GM21786 (cell line): ENCODE results near the gene CORO6.

ENCODE experiments used
- ATAC-seq: cut with Tn5 transposase; IDR thresholded peaks from one replicate; pipeline ENCODE4 v1.9.1; 2021; ENCODE audit not compliant: unreplicated experiment

The CORO6 gene

GRCh38 chr17:29578626-29579485 lies 43.9 kb downstream of the CORO6 start:
- ATAC-seq: no peak

- ATAC-seq: no peak
These were observed 45.1 kb downstream of the CORO6 start for GRCh38 chr17:29577385-29578211.

- no peak for ATAC-seq
These were observed 45.7 kb downstream of the CORO6 start for GRCh38 chr17:29577001-29577370.

GRCh38 chr17:29576214-29577000 lies 46.3 kb downstream of the CORO6 start:
- ATAC-seq: no peak

GRCh38 chr17:29575511-29576213 lies 47.0 kb downstream of the CORO6 start:
- no peak for ATAC-seq

DNA sequence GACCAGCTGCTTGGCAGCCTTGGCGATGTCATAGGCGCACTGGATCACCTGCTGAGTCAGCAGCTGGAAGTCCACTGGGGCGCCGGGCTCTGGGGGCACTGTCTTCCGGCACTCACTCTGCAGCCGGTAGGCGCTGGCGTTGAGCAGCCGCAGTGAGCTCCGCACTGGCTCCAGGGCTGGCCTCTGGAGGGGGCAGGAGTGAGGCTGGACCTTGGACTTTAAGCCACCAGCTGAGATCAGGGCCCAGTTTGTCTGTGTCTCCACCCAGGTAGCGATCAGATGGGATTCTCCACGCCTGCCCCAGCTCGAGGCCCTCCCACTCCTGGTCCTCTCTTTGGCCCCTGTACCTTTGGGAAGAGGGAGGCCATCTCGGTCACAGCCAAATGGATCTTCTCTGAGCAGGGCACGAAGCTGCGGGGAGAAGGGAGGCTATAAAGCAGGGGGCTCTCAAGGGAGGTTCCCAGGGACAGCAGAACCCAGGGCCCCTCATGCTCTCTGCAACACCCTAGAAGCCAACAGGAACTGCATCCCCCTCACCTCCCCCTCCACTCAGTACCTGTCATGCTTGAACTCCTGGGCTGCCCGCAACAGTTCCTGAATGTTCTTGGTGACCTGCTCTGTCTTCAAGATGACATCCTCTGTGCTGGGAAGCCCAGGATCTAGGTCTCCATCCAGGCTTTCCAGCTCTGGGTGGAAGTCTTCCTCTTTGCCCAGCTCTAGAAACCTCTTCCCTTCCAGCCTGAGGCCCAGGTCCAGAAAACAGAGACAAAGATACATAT lies 47.8 kb downstream of the CORO6 start:
- ATAC-seq: no peak

GRCh38 chr17:29573871-29574731 lies 48.6 kb downstream of the CORO6 start:
- ATAC-seq: no peak

- no peak for ATAC-seq
These were observed 49.2 kb downstream of the CORO6 start for GRCh38 chr17:29573558-29573869.

DNA sequence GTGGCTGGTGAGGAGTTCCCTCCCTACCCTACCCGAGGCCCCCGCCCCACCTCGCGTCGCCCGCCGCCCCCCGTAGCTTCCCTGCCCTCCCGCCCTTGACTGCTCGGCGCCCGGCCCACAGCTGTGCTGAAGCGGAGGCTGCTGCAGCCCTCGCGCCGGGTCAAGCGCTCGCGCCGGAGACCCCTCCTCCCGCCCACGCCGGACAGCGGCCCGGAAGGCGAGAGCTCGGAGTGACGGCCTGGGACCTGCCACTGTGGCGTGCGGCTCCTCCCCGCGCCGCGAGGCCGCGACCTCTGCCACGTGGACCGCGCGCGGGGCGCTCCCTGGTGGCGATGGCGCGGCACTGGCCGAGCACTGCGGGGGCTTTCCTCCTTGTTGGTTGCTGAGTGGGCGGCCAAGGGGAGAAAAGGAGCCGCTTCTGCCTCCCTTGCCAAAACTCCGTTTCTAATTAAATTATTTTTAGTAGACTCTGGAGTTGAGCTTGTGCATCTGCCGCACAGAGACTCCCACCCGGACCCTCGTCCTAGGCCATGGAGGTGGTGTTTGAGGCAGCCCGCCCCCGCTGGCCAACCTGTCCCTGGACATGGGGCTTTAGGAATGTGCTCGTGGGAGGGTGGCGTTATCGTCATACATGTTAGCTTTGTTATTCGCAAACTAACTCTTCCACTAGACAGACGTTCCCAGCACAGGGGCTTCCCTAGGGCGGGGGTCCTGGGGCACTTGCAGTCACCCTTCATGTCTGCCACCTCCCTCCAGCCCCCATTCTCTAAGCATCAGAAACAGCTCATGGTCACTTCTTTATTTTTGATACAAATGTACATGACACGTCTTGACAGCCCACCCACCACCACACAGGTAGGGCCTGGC lies 49.8 kb downstream of the CORO6 start:
- ATAC-seq: no peak

DNA sequence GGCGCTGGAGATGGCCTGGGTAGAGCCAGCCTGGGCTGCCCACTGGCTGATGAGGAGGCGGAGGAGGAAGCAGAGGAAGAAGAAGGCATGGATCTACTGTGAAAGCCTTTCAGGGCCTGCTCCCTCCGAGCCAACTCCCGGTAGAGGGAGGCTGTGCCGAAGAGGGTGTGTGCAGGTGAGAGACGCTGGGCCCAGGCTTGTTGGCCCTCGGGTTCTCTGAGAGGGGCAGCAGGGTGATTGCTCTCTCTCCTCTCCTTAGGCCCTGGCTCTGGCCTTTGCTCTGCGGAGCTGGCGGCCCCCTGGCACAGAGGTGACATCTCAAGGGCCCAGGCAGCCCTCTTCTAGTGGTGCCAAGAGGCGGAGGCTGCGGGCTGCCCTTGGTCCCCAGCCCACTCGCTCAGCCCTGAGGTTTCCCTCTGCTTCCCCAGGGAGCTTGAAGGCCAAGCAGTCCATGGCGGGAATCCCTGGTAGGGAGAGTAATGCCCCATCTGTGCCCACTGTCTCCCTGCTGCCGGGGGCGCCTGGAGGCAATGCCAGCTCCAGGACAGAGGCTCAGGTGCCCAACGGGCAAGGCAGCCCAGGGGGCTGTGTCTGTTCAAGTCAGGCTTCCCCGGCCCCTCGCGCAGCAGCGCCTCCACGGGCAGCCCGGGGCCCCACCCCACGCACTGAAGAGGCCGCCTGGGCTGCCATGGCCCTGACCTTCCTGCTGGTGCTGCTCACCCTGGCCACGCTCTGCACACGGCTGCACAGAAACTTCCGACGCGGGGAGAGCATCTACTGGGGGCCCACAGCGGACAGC lies 50.6 kb downstream of the CORO6 start:
- ATAC-seq: no peak

- no peak for ATAC-seq
These were observed 51.2 kb downstream of the CORO6 start for GRCh38 chr17:29571486-29571882.

GRCh38 chr17:29570521-29570920 lies 52.2 kb downstream of the CORO6 start:
- no peak for ATAC-seq

GRCh38 chr17:29569245-29569950 lies 53.3 kb downstream of the CORO6 start:
- no peak for ATAC-seq

GRCh38 chr17:29568331-29569244 lies 54.1 kb downstream of the CORO6 start, which contains the start of gene TP53I13:
TSS of gene TP53I13 (plus strand) at chr17:29568701. CDS start at chr17:29568759, 58 bp downstream.
- peak; percentile 37 for ATAC-seq

DNA sequence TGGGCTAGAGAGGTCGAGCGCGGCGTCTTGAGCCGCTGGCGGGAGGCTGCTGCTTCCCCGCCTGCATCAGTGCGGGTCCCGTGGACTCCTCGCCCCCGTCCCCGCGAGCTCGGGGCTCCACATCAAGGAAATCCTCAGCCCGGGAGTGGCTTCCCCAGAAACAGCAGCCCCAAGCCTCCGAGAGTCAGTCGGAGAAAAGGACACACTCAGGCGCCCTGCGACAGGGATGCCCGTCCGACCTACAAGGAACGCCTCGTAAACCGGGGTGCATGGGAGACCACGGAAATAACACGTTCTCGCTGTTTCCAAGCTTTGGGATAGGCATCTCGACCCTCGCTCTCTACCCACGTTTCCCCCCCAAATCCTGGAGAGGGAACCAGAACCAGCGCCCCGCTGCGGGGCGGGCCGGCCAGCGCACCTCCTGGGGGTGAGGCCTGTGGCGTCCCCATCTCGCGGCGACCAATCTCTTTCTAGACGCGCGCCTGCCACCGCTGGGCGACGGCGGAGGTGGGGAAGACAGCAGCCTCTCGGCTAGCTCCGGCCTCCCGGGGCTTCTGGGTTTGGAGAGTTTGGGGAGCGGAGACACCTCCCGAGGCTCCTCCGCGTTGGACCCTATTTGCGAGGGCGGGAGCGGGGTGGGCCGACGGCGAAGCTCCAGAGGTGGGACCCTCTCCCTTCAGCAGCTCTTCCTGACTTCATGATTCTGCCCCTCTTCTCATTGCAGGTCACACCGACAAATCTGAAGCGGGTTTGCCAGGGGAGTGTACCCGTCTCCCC lies 55.0 kb downstream of the CORO6 start:
- ATAC-seq: peak; percentile 33
